Measurements from ENCODE around the gene CALHM1.
A peak's percentile ranks its signal among the peaks of the same experiment; 100 is the strongest.
"Not testable (repeated sequence)": the region's sequence is repeated elsewhere in the genome, so short reads cannot be mapped to it uniquely, and the experiment has no call there.

The CALHM1 gene

DNA sequence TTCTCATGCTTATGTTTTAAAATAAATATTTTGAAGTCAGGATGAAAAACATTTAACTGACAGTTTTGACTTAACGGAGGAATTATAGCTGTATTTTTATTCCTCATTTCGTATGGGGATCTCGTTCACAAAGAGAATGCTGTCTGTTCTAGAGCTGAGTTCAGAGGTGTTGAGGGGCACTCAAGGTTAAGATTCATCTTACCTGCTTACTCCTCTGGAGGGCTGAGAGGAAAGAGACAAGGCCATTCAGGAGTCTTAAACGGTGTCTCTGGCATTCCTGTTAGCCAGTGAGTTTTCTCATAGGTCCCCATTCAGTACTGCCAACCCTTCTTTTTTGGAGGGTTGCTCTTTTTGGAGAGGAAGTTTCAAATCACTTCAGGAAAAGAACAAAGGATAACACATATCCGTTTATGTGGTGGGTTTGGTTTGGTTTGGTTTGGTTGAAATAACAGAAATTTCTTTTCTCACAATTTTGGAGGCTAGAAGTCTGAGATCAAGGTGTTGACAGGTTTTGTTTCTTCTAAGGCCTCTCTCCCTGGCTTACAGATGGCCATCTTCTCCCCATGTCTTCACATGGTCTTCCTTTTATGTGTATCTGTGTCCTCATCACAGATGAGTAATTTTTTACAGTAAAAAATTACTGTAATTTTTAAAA is 29.6 kb downstream of the CALHM1 start:
- no peak for DNase-seq

DNA sequence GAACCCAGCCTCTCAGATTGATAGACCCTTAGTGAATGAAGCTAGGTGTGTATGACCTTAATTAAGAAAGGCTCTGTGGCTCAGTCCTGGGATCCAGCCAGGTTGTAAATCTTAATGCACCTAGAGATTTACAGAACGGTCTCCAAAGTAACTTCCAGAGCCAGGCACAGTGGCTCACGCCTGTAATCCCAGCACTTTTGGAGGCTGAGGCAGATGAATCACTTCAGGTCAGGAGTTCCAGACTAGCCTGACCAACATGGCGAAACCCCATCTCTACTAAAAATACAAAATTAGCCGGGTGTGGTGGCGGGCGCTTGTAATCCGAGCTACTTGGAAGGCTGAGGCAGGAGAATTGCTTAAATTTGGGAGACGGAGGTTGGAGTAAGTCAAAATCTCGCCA is 30.8 kb downstream of the CALHM1 start:
- DNase-seq, result no peak

DNA sequence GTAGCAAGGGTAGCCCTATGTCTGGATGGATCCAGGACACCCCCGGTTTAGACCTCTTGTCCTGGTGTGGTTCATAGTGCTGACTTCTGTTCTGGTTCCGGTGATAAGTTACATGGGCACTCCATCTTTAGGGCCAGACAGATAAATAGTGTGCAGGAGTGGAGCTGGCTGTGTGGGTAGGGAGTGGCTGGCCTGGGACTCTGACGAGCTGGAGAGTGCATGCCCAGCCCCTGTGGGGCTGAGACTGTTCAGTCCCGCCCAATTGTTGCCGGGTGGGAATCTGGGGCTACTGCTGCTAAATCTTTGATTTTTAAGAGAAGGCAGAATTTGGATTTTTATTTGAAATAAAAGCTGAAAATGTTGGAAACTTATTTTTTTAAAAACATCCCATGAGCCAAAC is 35.0 kb downstream of the CALHM1 start:
- no peak for DNase-seq

DNA sequence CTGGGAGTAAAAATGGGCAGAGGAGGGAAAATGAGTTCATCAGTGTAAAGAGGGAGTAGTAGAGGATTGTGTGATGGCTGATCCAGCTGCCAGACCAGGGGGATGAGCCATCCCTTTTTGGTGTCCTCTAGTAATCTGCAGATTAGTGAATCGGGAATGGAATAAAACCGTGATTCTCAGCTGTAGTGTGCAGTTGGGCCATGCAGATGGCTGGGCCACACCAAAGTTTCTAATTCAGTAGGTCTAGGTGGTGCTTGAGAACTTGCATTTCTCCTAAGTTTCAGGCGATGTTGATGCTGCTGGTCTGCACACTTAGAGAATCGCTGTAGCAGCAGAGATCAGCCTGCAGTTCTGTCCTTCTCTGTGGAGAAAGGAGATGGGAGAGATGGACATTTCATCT is 39.6 kb downstream of the CALHM1 start:
- DNase-seq, result no peak

DNA sequence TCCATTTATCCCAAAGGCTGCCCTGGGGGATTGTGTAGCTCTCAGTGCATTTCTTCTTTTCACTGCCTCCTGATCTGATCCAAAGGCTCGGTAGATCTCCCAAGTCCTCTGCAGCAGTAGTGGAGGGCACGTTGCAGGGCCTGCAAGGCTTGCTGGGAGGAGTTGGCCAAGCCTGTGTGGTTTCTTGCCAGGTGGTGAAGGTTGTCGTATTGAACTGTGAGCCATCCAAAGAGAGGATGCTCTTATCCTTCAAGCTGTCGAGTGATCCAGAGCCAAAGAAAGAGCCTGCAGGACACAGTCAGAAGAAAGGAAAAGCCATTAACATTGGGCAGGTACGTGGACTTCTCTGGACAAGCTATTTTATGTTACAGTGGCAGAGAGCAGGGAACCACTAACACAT is 41.1 kb downstream of the CALHM1 start:
- no peak for DNase-seq

DNA sequence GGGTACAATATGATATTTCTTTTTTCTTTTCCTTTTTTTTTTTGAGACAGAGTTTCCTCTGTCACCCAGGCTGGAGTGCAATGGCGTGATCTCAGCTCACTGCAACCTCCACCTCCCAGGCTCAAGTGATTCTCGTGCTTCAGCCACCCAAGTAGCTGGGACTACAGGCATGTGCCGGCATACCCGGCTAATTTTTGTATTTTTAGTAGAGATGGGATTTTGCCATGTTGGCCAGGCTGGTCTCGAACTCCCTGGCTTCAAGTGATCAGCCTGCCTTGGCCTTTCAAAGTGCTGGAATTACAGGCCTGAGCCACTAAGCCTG is 41.6 kb downstream of the CALHM1 start:
- DNase-seq, result not testable (repeated sequence)

DNA sequence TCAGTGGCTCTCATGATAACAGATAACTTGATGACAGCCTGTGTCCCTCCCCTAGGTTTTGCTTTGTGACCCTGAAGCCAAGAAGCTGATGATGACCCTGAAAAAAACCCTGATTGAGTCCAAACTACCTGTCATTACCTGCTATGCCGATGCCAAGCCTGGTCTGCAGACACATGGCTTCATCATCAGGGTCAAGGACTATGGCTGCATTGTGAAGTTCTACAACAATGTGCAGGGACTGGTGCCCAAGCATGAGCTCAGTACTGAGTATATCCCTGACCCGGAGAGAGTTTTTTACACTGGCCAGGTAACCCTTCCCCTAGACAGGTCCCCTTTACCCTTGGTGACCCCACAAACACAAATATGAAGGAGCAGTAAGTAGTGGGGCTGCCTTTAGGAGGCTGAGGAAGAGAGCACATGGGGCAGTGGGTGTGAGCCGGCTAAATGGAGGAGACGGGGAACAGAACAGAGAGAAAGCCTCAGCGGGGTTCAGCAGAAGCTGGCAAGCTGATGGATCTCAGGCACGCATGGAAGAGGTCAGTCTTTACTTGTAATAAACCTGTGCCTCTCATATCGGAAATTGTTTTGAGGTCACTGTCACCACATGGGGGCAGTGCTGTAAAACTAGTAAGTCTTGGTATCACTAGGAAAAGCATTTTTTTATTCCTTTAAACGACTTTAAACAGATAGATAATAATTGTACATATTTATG is 42.1 kb downstream of the CALHM1 start:
- DNase-seq, result peak; percentile 61

DNA sequence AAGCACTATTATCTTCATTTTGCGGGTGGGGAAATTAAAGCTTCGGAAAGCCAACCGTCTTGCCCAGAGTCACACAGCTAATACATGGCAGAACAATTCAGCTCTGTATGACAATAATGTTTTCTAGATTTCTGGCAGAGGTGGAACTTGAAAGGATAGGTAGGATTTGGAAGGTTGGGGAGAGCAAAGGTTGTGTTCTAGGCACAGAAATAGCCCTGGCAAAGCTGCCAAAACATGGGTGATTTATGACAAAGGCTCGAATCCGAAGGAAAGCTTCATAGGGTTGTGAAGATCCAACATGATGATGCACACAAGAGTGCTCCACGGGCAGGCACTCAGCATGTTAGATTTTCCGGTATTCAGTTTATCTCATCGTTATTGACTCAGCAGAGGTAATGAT is 43.1 kb downstream of the CALHM1 start:
- DNase-seq, result no peak

DNA sequence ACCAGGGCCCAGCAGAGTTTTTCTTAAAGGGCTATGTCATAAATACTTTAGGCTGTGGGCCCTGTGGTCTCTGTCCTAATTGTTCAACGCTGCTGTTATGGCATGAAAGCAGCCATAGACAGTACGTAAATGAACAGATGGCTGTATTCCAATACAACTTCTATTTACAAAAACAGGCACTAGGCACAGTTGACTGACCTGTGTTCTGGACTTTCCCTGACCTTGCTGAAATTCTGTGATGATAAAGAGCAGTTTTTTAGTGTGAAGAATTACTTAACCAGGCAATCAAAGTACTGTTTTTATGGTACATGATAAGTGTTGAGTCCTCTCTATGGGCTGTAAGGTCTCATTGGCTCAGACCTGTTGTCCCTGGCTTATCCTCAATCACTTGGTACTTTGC is 45.1 kb downstream of the CALHM1 start:
- no peak for DNase-seq
